HepG2 (cell line): ENCODE data around the gene THRAP3. TPM values are rescaled to one million over a fixed set of nuclear protein-coding genes. Genes with fewer than 3 reads are reported as not detected.

Experiments used
- AGO2 ChIP-seq: fragments of 200-400 bp; formaldehyde crosslinking; optimal IDR thresholded peaks from 2 replicates; pipeline ENCODE3; 2017; ENCODE audit warnings: mild to moderate bottlenecking, low read depth, low read length, moderate library complexity
- CBFB ChIP-seq: sonication (generic); formaldehyde crosslinking; IDR thresholded peaks from 2 replicates; pipeline ENCODE4 v1.4.0; 2020; ENCODE audit warnings: missing genetic modification reagents
- CHCHD3 ChIP-seq: sonication (generic); formaldehyde crosslinking; IDR thresholded peaks from 2 replicates; pipeline ENCODE4 v1.8.0; 2022; ENCODE audit warnings: mild to moderate bottlenecking, missing genetic modification reagents, moderate library complexity
- ETV5 ChIP-seq: IDR thresholded peaks from 2 replicates; pipeline ENCODE4 v1.6.1; 2018; ENCODE audit warnings: missing biosample characterization, missing genetic modification reagents, inconsistent platforms, borderline replicate concordance
- FOXO1 ChIP-seq: sonication (generic); formaldehyde crosslinking; IDR thresholded peaks from 2 replicates; pipeline ENCODE4 v1.4.0; 2020; ENCODE audit warnings: missing genetic modification reagents
- GABPA ChIP-seq, 2 experiments: IDR thresholded peaks; 2 replicates each; pipeline ENCODE4 v1.6.1; 2011 to 2016; ENCODE audit warnings: low read depth in 2 of 2, low read length in 1 of 2, missing biosample characterization in 1 of 2, missing genetic modification characterization in 1 of 2
- GFI1 ChIP-seq: sonication (generic); formaldehyde crosslinking; IDR thresholded peaks from 2 replicates; pipeline ENCODE4 v1.5.0; 2020; ENCODE audit warnings: missing genetic modification reagents, mild to moderate bottlenecking, borderline replicate concordance
- IRF9 ChIP-seq: sonication (generic); formaldehyde crosslinking; IDR thresholded peaks from 2 replicates; pipeline ENCODE4 v1.8.0; 2022; ENCODE audit warnings: missing genetic modification reagents, mild to moderate bottlenecking, borderline replicate concordance
- KAT8 ChIP-seq: IDR thresholded peaks from 2 replicates; pipeline ENCODE4 v1.6.1; 2016; ENCODE audit warnings: missing genetic modification reagents, missing compliant biosample characterization
- KDM5B ChIP-seq: sonication (generic); formaldehyde crosslinking; IDR thresholded peaks from 2 replicates; pipeline ENCODE4 v1.4.0; 2020; ENCODE audit warnings: missing genetic modification reagents, mild to moderate bottlenecking, borderline replicate concordance
- MIER3 ChIP-seq: IDR thresholded peaks from 2 replicates; pipeline ENCODE4 v1.6.1; 2016; ENCODE audit warnings: missing compliant biosample characterization, borderline replicate concordance
- PCBP1 ChIP-seq: fragments of 200-400 bp; formaldehyde crosslinking; IDR thresholded peaks from 2 replicates; pipeline ENCODE4 v1.6.1; 2017; ENCODE audit warnings: mild to moderate bottlenecking, low read depth, low read length, borderline replicate concordance
- RARA ChIP-seq: IDR thresholded peaks from 2 replicates; pipeline ENCODE4 v1.6.1; 2016; ENCODE audit warnings: missing genetic modification reagents, missing compliant biosample characterization
- SAFB2 ChIP-seq: sonication (generic); formaldehyde crosslinking; IDR thresholded peaks from 2 replicates; pipeline ENCODE4 v1.5.1; 2020; ENCODE audit warnings: missing genetic modification reagents, low read depth, mild to moderate bottlenecking, borderline replicate concordance
- SETDB1 ChIP-seq: sonication (generic); formaldehyde crosslinking; IDR thresholded peaks from 2 replicates; pipeline ENCODE4 v1.5.1; 2020; ENCODE audit warnings: missing genetic modification reagents, mild to moderate bottlenecking, borderline replicate concordance
- SOX6 ChIP-seq, 2 experiments: fragments of 450-650 bp in 1 of 2; sonication (generic) in 1 of 2; formaldehyde crosslinking in 1 of 2; IDR thresholded peaks; 2 replicates each; pipeline versions ENCODE4 v1.4.0 to v1.6.1; 2017 to 2020; ENCODE audit warnings: antibody characterized with exemption in 1 of 2, mild to moderate bottlenecking in 1 of 2, missing genetic modification reagents in 1 of 2
- TCF12 ChIP-seq, 2 experiments: fragments of 450-650 bp in 1 of 2; sonication (generic) in 1 of 2; formaldehyde crosslinking in 1 of 2; IDR thresholded peaks; 2 replicates each; pipeline versions ENCODE4 v1.6.1 to v1.8.0; 2017 to 2022; ENCODE audit warnings: antibody characterized with exemption in 1 of 2, mild to moderate bottlenecking in 1 of 2, missing genetic modification reagents in 1 of 2, moderate library complexity in 1 of 2
- ZBTB2 ChIP-seq: sonication (generic); formaldehyde crosslinking; IDR thresholded peaks from 2 replicates; pipeline ENCODE4 v1.8.0; 2022; ENCODE audit warnings: low read depth, missing genetic modification reagents
- ZFP41 ChIP-seq: sonication (generic); formaldehyde crosslinking; IDR thresholded peaks from 2 replicates; pipeline ENCODE4 v1.4.0; 2020; ENCODE audit warnings: mild to moderate bottlenecking, missing genetic modification reagents, borderline replicate concordance
- ZNF30 ChIP-seq: sonication (generic); formaldehyde crosslinking; IDR thresholded peaks from 2 replicates; pipeline ENCODE4 v1.5.0; 2020; ENCODE audit warnings: mild to moderate bottlenecking, missing genetic modification reagents
- ZNF776 ChIP-seq: sonication (generic); formaldehyde crosslinking; IDR thresholded peaks from 2 replicates; pipeline ENCODE4 v1.4.0; 2020; ENCODE audit warnings: mild to moderate bottlenecking, missing genetic modification reagents
- polyA plus RNA-seq, 8 experiments: library from polyadenylated mRNA; depleted of rRNA in 3 of 8; stranded (reverse) in 7 of 8; unstranded in 1 of 8; fragments of >200 nt; fragmentation: Illumina TruSeq in 4 of 8; extraction: Trizol in 4 of 8; gene quantifications; 2 replicates each; pipeline versions ENCODE4 v1.2.1 to v1.2.3, GENCODE V29; 2011 to 2016; ENCODE audit warnings: low read depth in 4 of 8, missing spikeins in 1 of 8, mixed read lengths in 1 of 8; ENCODE audit not compliant: insufficient read depth in 1 of 8
- total RNA-seq, 5 experiments: library from RNA; depleted of rRNA; stranded (reverse); fragments of >200 nt; fragmentation: Illumina TruSeq; extraction: Trizol; gene quantifications; 2 replicates each; pipeline ENCODE4 v1.2.3, GENCODE V29; 2016; ENCODE audit warnings: low read depth in 1 of 5
- TF ChIP-seq, protein P1 (sequence below): sonication (generic); formaldehyde crosslinking; IDR thresholded peaks from 2 replicates; pipeline ENCODE4 v1.9.0; 2021; ENCODE audit warnings: missing genetic modification reagents, mild to moderate bottlenecking, borderline replicate concordance
- TF ChIP-seq, protein P2 (sequence below): sonication (generic); formaldehyde crosslinking; IDR thresholded peaks from 2 replicates; pipeline ENCODE4 v1.4.0; 2020; ENCODE audit warnings: missing genetic modification reagents, borderline replicate concordance

Gene THRAP3
- total and polyA plus RNA-seq, 2 of the 13 experiments (the other 11 are each of a cell fraction or from before 2014, with no cell fraction given) = 45.0 to 92.6 TPM

- TF ChIP-seq MIER3 (CRISPR knock-in tag) (no peak), SAFB2 (peak; percentile 28; the same call in 1 of the 2 replicates), RARA (CRISPR knock-in tag) (no peak), AGO2 (peak; percentile 55), TCF12 (IDR thresholded peaks at IDR 0.05) (no peak), TCF12 (CRISPR knock-in tag; IDR thresholded peaks at IDR 0.05) (peak; percentile 87; the same call in 1 of the 2 replicates), ZNF30 (CRISPR knock-in tag) (peak; percentile 63; the same call in 1 of the 2 replicates), IRF9 (CRISPR knock-in tag) (0 out of 2 replicates have a peak, but pooled peaks have one; percentile 6), GABPA (IDR thresholded peaks at IDR 0.05; ENCODE audit: low read depth, low read length) (no peak), GABPA (CRISPR knock-in tag; IDR thresholded peaks at IDR 0.05; ENCODE audit: low read depth) (peak; percentile 42; the same call in 1 of the 2 replicates), GFI1 (peak; percentile 56; the same call in 1 of the 2 replicates), SOX6 (IDR thresholded peaks at IDR 0.05) (no peak), SOX6 (CRISPR knock-in tag; IDR thresholded peaks at IDR 0.05) (peak; percentile 4; the same call in 1 of the 2 replicates), ETV5 (CRISPR knock-in tag) (peak; percentile 58; the same call in 1 of the 2 replicates), KDM5B (CRISPR knock-in tag) (peak; percentile 34; the same call in 1 of the 2 replicates), CBFB (0 out of 2 replicates have a peak, but pooled peaks have one; percentile 11), SETDB1 (CRISPR knock-in tag) (no peak), KAT8 (CRISPR knock-in tag) (no peak), FOXO1 (no peak), ZBTB2 (CRISPR knock-in tag) (no peak), ZNF776 (CRISPR knock-in tag) (peak; percentile 45; the same call in 1 of the 2 replicates), ZFP41 (CRISPR knock-in tag) (peak; percentile 19), CHCHD3 (CRISPR knock-in tag) (no peak), PCBP1 (0 out of 2 replicates have a peak, but pooled peaks have one; percentile 64)
- TF ChIP-seq, protein P1, sequence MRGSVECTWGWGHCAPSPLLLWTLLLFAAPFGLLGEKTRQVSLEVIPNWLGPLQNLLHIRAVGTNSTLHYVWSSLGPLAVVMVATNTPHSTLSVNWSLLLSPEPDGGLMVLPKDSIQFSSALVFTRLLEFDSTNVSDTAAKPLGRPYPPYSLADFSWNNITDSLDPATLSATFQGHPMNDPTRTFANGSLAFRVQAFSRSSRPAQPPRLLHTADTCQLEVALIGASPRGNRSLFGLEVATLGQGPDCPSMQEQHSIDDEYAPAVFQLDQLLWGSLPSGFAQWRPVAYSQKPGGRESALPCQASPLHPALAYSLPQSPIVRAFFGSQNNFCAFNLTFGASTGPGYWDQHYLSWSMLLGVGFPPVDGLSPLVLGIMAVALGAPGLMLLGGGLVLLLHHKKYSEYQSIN (CRISPR knock-in tag) = no peak
- TF ChIP-seq, protein P2, sequence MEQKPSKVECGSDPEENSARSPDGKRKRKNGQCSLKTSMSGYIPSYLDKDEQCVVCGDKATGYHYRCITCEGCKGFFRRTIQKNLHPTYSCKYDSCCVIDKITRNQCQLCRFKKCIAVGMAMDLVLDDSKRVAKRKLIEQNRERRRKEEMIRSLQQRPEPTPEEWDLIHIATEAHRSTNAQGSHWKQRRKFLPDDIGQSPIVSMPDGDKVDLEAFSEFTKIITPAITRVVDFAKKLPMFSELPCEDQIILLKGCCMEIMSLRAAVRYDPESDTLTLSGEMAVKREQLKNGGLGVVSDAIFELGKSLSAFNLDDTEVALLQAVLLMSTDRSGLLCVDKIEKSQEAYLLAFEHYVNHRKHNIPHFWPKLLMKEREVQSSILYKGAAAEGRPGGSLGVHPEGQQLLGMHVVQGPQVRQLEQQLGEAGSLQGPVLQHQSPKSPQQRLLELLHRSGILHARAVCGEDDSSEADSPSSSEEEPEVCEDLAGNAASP (CRISPR knock-in tag) = no peak
Measured at GRCh38 chr1:36224537-36225282, 467 bp downstream of the THRAP3 start (continued).
